Lung (tissue), 12 donors: ENCODE data around the gene DAB1. TPM values are rescaled to one million over a fixed set of nuclear protein-coding genes. Genes with fewer than 3 reads are reported as not detected.
A peak's percentile ranks its signal among the peaks of the same experiment; 100 is the strongest.

ENCODE experiments used
- ATAC-seq: fragments of 200-7000 bp; cut with Tn5 transposase; one replicate; pipeline ENCODE4 v1.9.1; 2020; ENCODE audit warnings: moderate number of reproducible peaks; ENCODE audit not compliant: insufficient read depth, low FRiP score
- DNase-seq, 3 donors: peaks; one replicate each; pipeline ENCODE4 v3.0.0-alpha.2; 2013 to 2017
- H3K27ac ChIP-seq, 2 donors: one replicate each; pipeline ENCODE4 v1.5.1; 2013; ENCODE audit warnings: mild to moderate bottlenecking in 2 of 2, moderate library complexity in 2 of 2, control low read depth in 1 of 2, inconsistent platforms in 1 of 2, low read depth in 1 of 2, low read length in 1 of 2
- H3K27me3 ChIP-seq, 3 donors: one replicate each; pipeline ENCODE4 v1.5.1; 2013; ENCODE audit warnings: low read length in 2 of 3; ENCODE audit not compliant: control insufficient read depth in 3 of 3, insufficient read depth in 3 of 3
- H3K36me3 ChIP-seq, 4 donors: one replicate each; pipeline ENCODE4 v1.5.1; 2013; ENCODE audit warnings: low read length in 4 of 4, mild to moderate bottlenecking in 1 of 4, moderate library complexity in 1 of 4; ENCODE audit not compliant: control insufficient read depth in 4 of 4, insufficient read depth in 4 of 4
- H3K4me1 ChIP-seq, 5 donors: one replicate each; pipeline ENCODE4 v1.5.1; 2013; ENCODE audit warnings: low read length in 5 of 5, mild to moderate bottlenecking in 2 of 5, moderate library complexity in 1 of 5; ENCODE audit not compliant: control insufficient read depth in 5 of 5, insufficient read depth in 5 of 5
- H3K4me3 ChIP-seq: one replicate; pipeline ENCODE4 v1.5.1; 2013; ENCODE audit warnings: mild to moderate bottlenecking, control low read depth, moderate library complexity
- H3K9ac ChIP-seq, 2 donors: one replicate each; pipeline ENCODE4 v1.5.1; 2013; ENCODE audit warnings: low read length in 2 of 2, control low read depth in 1 of 2; ENCODE audit not compliant: insufficient read depth in 1 of 2
- H3K9me3 ChIP-seq, 4 donors: one replicate each; pipeline ENCODE4 v1.5.1; 2013; ENCODE audit warnings: low read length in 3 of 4, mild to moderate bottlenecking in 1 of 4, moderate library complexity in 1 of 4; ENCODE audit not compliant: control insufficient read depth in 4 of 4, insufficient read depth in 3 of 4
- CTCF ChIP-seq: IDR thresholded peaks from 2 replicates; pipeline ENCODE4 v1.5.1; 2012; ENCODE audit warnings: mild to moderate bottlenecking; ENCODE audit errors: control extremely low read depth, extremely low read depth
- WGBS, 2 donors: extraction: QIAGEN DNeasy Blood & Tissue Kit; methylation state at CpG; one replicate each; pipeline ENCODE4 v1.1.7; 2013; 5-methylcytosine and 5-hydroxymethylcytosine counted together
- polyA plus RNA-seq, 2 donors: library from polyadenylated mRNA; stranded (reverse); fragments of 200-250 nt; gene quantifications; one replicate each; pipeline ENCODE4 v1.2.1, GENCODE V29; 2013
- total RNA-seq, 2 donors: library from RNA; depleted of rRNA in 1 of 2; stranded (reverse); fragments of >200 nt in 1 of 2; gene quantifications; one replicate each; pipeline ENCODE4 v1.2.1, GENCODE V29; 2014 to 2021
- donor health status: control.
- donor health status: control.
- donor health status: Bipolar disorder and iron deficiency.
- donor health status: healthy.
- donor health status: DM: yes; HTN: yes; CAD: no.

Gene DAB1
- total and polyA plus RNA-seq, 4 donors: 0.06 to 0.77 (median 0.10) TPM

- WGBS, 2 donors: 46 to 61% methylated on average over 1 of the region's 1 CpG
- ATAC-seq (no peak), DNase-seq (peak in 2 of 3 donors; percentile 48 to 60)
- Histone ChIP-seq H3K9ac (no peak overlapping the region), H3K4me3 (no peak overlapping the region), H3K27ac (no peak overlapping the region), H3K36me3 (no peaks in the 10 kb centered on the region), H3K27me3 (no peaks in the 10 kb centered on the region), H3K4me1 (peaks cover 0 to 10% (median 2%) of the 10 kb centered on the region in 5 donors), H3K9me3 (no peaks in the 10 kb centered on the region)
- no peak for TF ChIP-seq CTCF
Observed at GRCh38 chr1:57109247-57109646, 314.6 kb downstream of the DAB1 start.

GRCh38 chr1:57106296-57106695, 317.6 kb downstream of the DAB1 start:
- no peak for TF ChIP-seq CTCF
- H3K9ac ChIP-seq: no peak overlapping the region
- H3K9me3 ChIP-seq: no peaks in the 10 kb centered on the region
- no peak overlapping the region for H3K27ac ChIP-seq
- H3K4me1 ChIP-seq: peaks cover 0 to 23% (median 18%) of the 10 kb centered on the region in 5 donors
- H3K36me3 ChIP-seq: no peaks in the 10 kb centered on the region
- WGBS, 2 donors: 73 to 83% methylated on average over 4 of the region's 4 CpGs
- H3K4me3 ChIP-seq: no peak overlapping the region
- ATAC-seq (no peak), DNase-seq (peak in 2 of 3 donors; percentile 38 to 64)
- H3K27me3 ChIP-seq: no peaks in the 10 kb centered on the region

GRCh38 chr1:57102561-57103326, 321.1 kb downstream of the DAB1 start:
- Histone ChIP-seq H3K9me3 (peaks cover 0 to 2% (median 0%) of the 10 kb centered on the region in 4 donors), H3K4me3 (no peak overlapping the region), H3K27ac (no peak overlapping the region), H3K36me3 (no peaks in the 10 kb centered on the region), H3K9ac (no peak overlapping the region), H3K27me3 (no peaks in the 10 kb centered on the region), H3K4me1 (peaks cover 0 to 23% (median 10%) of the 10 kb centered on the region in 5 donors)
- DNase-seq: peak; percentile 20 to 73 (median 63)
- 70 to 77% methylated on average over 7 of the region's 7 CpGs for WGBS, 2 donors
- TF ChIP-seq CTCF: no peak
- no peak for ATAC-seq
